Measurements from ENCODE around the gene SCART1.
"Not testable (repeated sequence)": the region's sequence is repeated elsewhere in the genome, so short reads cannot be mapped to it uniquely, and the experiment has no call there.

Gene SCART1

GRCh38 chr10:133474665-133475424, 21.1 kb downstream of the SCART1 start:
- DNase-seq: no peak

DNA sequence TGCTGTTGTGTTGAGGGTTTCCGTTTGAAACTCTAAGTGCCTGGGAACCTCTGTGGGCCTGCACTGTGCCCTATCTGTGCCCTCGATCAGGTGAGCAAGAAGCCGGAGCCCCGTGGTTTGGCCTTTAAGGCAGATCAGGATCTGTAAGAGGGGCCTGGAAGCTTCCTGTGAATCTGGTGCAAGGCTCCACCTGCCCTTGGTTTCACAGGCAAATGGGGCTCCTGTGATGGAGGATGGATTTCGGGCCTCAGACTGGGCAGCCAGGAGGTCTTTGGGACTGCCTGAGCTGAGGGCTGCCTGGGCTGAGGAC, 21.6 kb downstream of the SCART1 start:
- DNase-seq: peak in 1 of 2 donors; percentile 55

GRCh38 chr10:133475821-133476640, 22.3 kb downstream of the SCART1 start:
- DNase-seq: peak in 1 of 2 donors; percentile 30

GRCh38 chr10:133476641-133476990, 22.9 kb downstream of the SCART1 start:
- no peak for DNase-seq

- DNase-seq: no peak
These were observed 27.4 kb downstream of the SCART1 start for GRCh38 chr10:133481086-133481643.

- DNase-seq: no peak
These were observed 27.9 kb downstream of the SCART1 start for GRCh38 chr10:133481657-133482056.

DNA sequence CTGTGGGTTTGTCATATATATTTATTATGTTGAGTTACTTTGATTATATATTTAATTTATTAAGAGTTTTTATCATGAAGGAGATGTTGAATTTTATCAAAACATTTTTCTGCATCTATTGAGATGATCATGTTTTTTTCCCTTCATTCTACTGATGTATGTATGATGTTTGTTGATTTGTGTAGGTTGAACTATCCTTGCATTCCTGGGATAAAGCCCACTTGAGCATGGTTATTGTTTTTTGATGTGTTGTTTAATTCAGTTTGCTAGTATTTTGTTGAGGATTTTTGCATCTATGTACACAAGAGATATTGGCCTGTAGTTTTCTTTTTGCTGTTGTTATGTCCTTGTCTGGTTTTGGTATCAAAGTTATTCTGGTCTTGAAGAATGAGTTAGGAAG, 31.1 kb downstream of the SCART1 start:
- no peak for DNase-seq

DNA sequence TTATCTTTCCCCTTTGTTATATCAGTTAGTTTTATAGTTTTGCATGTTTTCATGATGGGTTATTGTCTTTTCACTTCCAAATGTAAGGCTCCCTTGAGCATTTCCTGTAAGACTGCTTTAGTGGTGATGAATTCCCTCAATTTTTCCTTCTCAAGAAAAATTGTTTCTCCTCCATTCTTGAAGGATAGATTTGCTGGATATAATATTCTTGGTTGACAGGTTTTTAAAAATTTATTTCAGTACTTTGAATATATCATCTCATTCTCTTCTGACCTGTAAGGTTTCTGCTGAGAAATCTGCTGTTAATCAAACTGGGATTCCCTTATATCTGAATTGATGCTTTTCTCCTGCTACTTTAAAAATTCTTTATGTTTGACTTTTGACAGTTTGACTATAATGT, 33.3 kb downstream of the SCART1 start:
- DNase-seq: no peak

GRCh38 chr10:133488354-133488753, 34.6 kb downstream of the SCART1 start:
- no peak for DNase-seq

- DNase-seq: no peak
These were observed 36.3 kb downstream of the SCART1 start for GRCh38 chr10:133489816-133490588.

DNA sequence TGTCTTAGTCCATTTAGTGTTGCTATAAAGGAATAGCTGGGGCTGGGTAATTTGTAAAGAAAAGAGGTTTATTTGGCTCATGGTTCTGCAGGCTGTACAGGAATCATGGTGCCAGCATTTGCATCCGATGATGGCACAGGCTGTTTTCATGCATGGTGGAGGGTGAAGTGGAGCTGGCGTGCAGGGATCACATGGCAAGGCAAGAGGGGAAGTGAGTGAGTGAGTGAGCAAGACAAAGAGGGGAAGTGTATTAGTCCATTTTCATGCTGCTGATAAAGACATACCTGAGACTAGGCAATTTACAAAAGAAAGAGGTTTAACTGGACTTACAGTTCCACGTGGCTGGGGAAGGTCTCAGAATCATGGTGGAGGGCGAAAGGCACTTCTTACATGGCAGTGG, 39.8 kb downstream of the SCART1 start:
- not testable (repeated sequence) for DNase-seq

GRCh38 chr10:133497363-133497762, 43.6 kb downstream of the SCART1 start:
- DNase-seq: not testable (repeated sequence)

DNA sequence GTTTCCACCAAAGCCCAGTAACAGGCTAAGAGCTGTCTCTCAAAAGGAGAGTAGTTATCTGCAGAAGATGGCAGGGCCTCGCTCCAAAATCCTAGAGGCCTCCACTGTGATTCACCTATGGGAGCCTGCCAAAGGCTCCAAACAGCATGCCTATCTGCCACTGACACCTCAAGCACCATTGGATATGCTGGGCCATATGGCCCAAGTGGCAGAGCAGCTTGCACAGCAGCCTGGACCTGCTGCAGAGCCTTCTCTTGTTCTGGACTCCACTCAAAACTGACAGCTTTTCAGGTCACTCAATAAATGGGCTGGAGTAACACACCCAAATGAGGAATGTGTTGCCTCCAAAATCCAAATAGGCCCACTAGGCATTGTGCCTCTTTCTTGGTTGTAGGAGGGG, 45.4 kb downstream of the SCART1 start:
- DNase-seq: not testable (repeated sequence)

DNA sequence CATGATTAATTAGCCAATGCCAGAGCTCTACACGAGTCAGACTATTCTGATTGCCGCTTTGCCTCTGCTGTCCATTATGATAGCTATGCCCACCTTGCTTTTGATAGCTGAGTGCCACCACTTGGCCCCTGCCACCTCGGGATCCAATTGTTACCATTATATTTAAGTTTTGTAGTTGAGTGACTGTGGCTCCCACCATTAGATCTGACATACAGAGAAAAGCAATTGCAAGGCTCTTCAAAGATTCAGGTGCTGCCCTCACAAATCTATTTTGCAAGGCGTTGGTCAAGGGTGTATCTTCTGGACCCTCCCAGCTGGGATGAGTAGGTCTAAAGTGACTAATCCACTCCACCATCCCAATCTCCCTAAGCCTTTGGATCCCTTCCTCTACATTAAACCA, 47.2 kb downstream of the SCART1 start:
- DNase-seq: not testable (repeated sequence)

- DNase-seq: no peak
These were observed 56.0 kb downstream of the SCART1 start for GRCh38 chr10:133509700-133510099.

GRCh38 chr10:133511408-133511807, 57.7 kb downstream of the SCART1 start:
- DNase-seq: no peak

- DNase-seq: no peak
These were observed 58.3 kb downstream of the SCART1 start for GRCh38 chr10:133511907-133512528.

DNA sequence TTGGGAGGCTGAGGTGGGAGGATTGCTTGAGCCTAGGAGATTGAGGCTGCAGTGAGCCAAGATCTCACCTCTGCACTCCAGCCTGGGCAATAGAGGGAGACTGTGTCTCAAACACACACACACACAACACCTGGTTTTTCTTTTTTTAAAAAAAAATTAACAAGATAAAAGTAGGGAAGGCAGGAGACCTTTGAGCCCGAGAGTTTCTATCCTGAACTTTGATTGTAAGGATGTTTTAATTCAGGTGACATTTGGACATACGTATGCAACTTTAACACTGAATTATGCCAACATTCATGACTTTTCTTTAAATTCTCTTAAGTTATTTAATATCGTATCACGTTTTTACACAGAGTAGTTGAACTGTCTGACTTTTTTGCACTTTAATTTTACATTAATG, 61.7 kb downstream of the SCART1 start:
- no peak for DNase-seq

GRCh38 chr10:133516057-133516456, 62.3 kb downstream of the SCART1 start:
- no peak for DNase-seq

- not testable (repeated sequence) for DNase-seq
These were observed 64.8 kb downstream of the SCART1 start for GRCh38 chr10:133518517-133518916.

Data from CD4-positive, alpha-beta T cell treated with Interleukin-4 for 1 hour (primary cell).